Heart left ventricle (tissue), 13 donors: ENCODE data around the gene PRCC.

Experiments used
- POLR2A ChIP-seq, 2 donors: fragments of 450-650 bp; IDR thresholded peaks; one replicate each; pipeline ENCODE4 v1.6.1; 2017; ENCODE audit warnings: antibody characterized with exemption in 2 of 2, mild to moderate bottlenecking in 2 of 2, moderate library complexity in 2 of 2
- TF ChIP-seq, protein P1 (sequence below), 12 donors: fragments of 200-600 bp; sonication (generic) in 4 of 12; IDR thresholded peaks; one replicate each; pipeline versions ENCODE4 v1.5.0 to v1.8.0; 2018 to 2022; ENCODE audit warnings: antibody characterized with exemption in 12 of 12, mild to moderate bottlenecking in 5 of 12
- donor health status: ischemic (EF 13 %, LVEDD 7.1; RV severe dilation, severe dysfunction).
- donor health status: DM: no; HTN: yes; CAD: no.
- donor health status: DM: no; HTN: no; CAD: no.
- donor health status: ischemic (EF 25% LVEDD 6.9; RV normal size, moderate dysfunction).
- donor health status: ischemic (EF 25% LVEDD 5.7; RV mildly dilated, moderate dysfunction).
- donor health status: ischemic (EF 35%, LVEDD 5.7; RV mildly dilated, moderate dysfunction).
- donor health status: nonischemic (EF 11% LVEDD 7.7; RV severe dilation, severe dysfunction).
- donor health status: DM: yes; HTN: yes; CAD: no.
- donor health status: PGD.
- donor health status: ischemic (EF 29% LVEDD 5.4; RV normal size, mild dysfunction).
- donor health status: nonischemic (EF 23%, LVEDD 6.1; RV moderate dilation, normal function).

DNA sequence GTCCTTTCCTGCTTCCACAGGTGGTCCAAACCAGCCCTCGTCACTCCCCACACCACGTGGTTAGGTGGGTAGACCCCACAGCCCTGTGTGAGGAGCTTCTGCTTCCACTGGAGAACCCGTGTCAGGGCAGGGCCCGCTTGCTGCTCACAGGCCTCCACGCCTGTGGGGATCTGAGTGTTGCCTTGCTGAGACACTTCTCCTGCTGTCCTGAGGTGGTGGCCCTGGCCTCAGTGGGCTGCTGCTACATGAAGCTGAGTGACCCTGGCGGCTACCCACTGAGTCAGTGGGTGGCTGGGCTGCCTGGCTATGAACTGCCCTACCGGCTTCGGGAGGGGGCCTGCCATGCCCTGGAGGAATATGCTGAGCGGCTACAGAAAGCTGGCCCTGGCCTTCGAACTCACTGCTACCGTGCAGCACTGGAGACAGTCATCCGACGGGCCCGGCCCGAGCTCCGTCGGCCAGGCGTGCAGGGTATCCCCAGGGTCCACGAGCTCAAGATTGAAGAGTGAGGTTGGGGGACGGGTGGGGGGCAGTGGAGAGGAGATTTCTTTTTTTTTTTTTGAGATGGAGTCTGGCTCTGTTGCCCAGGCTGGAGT is 33.2 kb upstream of the PRCC start:
- no peak for TF ChIP-seq POLR2A (IDR thresholded peaks at IDR 0.05)
- TF ChIP-seq, protein P1, sequence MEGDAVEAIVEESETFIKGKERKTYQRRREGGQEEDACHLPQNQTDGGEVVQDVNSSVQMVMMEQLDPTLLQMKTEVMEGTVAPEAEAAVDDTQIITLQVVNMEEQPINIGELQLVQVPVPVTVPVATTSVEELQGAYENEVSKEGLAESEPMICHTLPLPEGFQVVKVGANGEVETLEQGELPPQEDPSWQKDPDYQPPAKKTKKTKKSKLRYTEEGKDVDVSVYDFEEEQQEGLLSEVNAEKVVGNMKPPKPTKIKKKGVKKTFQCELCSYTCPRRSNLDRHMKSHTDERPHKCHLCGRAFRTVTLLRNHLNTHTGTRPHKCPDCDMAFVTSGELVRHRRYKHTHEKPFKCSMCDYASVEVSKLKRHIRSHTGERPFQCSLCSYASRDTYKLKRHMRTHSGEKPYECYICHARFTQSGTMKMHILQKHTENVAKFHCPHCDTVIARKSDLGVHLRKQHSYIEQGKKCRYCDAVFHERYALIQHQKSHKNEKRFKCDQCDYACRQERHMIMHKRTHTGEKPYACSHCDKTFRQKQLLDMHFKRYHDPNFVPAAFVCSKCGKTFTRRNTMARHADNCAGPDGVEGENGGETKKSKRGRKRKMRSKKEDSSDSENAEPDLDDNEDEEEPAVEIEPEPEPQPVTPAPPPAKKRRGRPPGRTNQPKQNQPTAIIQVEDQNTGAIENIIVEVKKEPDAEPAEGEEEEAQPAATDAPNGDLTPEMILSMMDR (IDR thresholded peaks at IDR 0.05) = no peak
